NT2/D1 (cell line): ENCODE results near the gene INPP5B.
"Not testable (repeated sequence)": the region's sequence is repeated elsewhere in the genome, so short reads cannot be mapped to it uniquely, and the experiment has no call there.

Experiments used
- DNase-seq: peaks from one replicate; pipeline ENCODE4 v3.0.0-alpha.2; 2011; ENCODE audit warnings: low read depth, low spot score
- H3K27me3 ChIP-seq: 2 replicates; pipeline ENCODE4 v1.6.0; 2011; ENCODE audit warnings: mild to moderate bottlenecking; ENCODE audit not compliant: insufficient read length, insufficient read depth
- H3K36me3 ChIP-seq: 2 replicates; pipeline ENCODE4 v1.6.1; 2011; ENCODE audit warnings: mild to moderate bottlenecking, low read length, mixed read lengths; ENCODE audit not compliant: insufficient read depth, insufficient read length
- H3K4me1 ChIP-seq: 2 replicates; pipeline ENCODE4 v1.5.1; 2011; ENCODE audit not compliant: insufficient read depth, insufficient read length
- H3K4me3 ChIP-seq: 2 replicates; pipeline ENCODE4 v1.5.1; 2011; ENCODE audit warnings: low read depth; ENCODE audit not compliant: insufficient read length
- H3K9ac ChIP-seq: 2 replicates; pipeline ENCODE4 v1.6.0; 2011; ENCODE audit warnings: low read depth; ENCODE audit not compliant: insufficient read length
- H3K9me3 ChIP-seq: 2 replicates; pipeline ENCODE4 v1.5.1; 2011; ENCODE audit warnings: mild to moderate bottlenecking, low read length; ENCODE audit not compliant: insufficient read depth
- SUZ12 ChIP-seq: IDR thresholded peaks from 2 replicates; pipeline ENCODE4 v1.6.1; 2011; ENCODE audit not compliant: insufficient read length, insufficient read depth; ENCODE audit errors: extremely low read depth
- YY1 ChIP-seq: IDR thresholded peaks from 2 replicates; pipeline ENCODE4 v1.6.1; 2011; ENCODE audit not compliant: insufficient read length, insufficient read depth
- ZNF274 ChIP-seq: IDR thresholded peaks from 2 replicates; pipeline ENCODE4 v1.6.1; 2011; ENCODE audit warnings: mild to moderate bottlenecking, low read depth, low read length

Gene INPP5B

GRCh38 chr1:37946703-37947360 lies at the start of gene INPP5B:
Gene INPP5B, minus strand, starts transcription at chr1:37947053. Its CDS starts 745 bp downstream, at chr1:37946308.
- TF ChIP-seq YY1 (peak; percentile 60), ZNF274 (no peak), SUZ12 (no peak)
- peak; percentile 94 for DNase-seq
- Histone ChIP-seq H3K4me1 (peaks cover 18% of the 10 kb centered on the region), H3K9ac (peak within 1 kb of the TSS; percentile 83), H3K4me3 (peak within 1 kb of the TSS; percentile 74), H3K27me3 (no peaks in the 10 kb centered on the region), H3K36me3 (peaks cover 7% of the 10 kb centered on the region), H3K9me3 (no peaks in the 10 kb centered on the region)

- Histone ChIP-seq H3K4me3 (no peak overlapping the region), H3K4me1 (peaks cover 23% of the 10 kb centered on the region), H3K9ac (no peak overlapping the region), H3K27me3 (no peaks in the 10 kb centered on the region), H3K36me3 (peaks cover 54% of the 10 kb centered on the region), H3K9me3 (no peaks in the 10 kb centered on the region)
- no peak for TF ChIP-seq YY1
- TF ChIP-seq SUZ12 = no peak
- no peak for TF ChIP-seq ZNF274
- DNase-seq = no peak
Measured at GRCh38 chr1:37995751-37996345, 49.0 kb upstream of the INPP5B start.

- Histone ChIP-seq H3K27me3 (no peaks in the 10 kb centered on the region), H3K4me3 (no peak overlapping the region), H3K4me1 (peaks cover 16% of the 10 kb centered on the region), H3K9me3 (no peaks in the 10 kb centered on the region), H3K9ac (no peak overlapping the region), H3K36me3 (peaks cover 52% of the 10 kb centered on the region)
- DNase-seq = no peak
- TF ChIP-seq SUZ12 (no peak), ZNF274 (no peak), YY1 (no peak)
Measured at GRCh38 chr1:37994886-37995566, 48.2 kb upstream of the INPP5B start.

- Histone ChIP-seq H3K27me3 (no peaks in the 10 kb centered on the region), H3K36me3 (peaks cover 45% of the 10 kb centered on the region), H3K9ac (peak overlapping the region; percentile 99), H3K4me1 (no peaks in the 10 kb centered on the region), H3K9me3 (no peaks in the 10 kb centered on the region), H3K4me3 (peak overlapping the region; percentile 99)
- TF ChIP-seq YY1 = no peak
- no peak for TF ChIP-seq SUZ12
- no peak for TF ChIP-seq ZNF274
- DNase-seq = no peak
Measured at GRCh38 chr1:37989361-37989930, 42.6 kb upstream of the INPP5B start.

GRCh38 chr1:37987679-37988078 lies 40.8 kb upstream of the INPP5B start:
- Histone ChIP-seq H3K9ac (no peak overlapping the region), H3K4me1 (no peaks in the 10 kb centered on the region), H3K4me3 (no peak overlapping the region), H3K36me3 (peaks cover 56% of the 10 kb centered on the region), H3K9me3 (no peaks in the 10 kb centered on the region), H3K27me3 (no peaks in the 10 kb centered on the region)
- DNase-seq = no peak
- TF ChIP-seq ZNF274 (no peak), SUZ12 (no peak), YY1 (no peak)

GRCh38 chr1:37983546-37983945 lies 36.7 kb upstream of the INPP5B start:
- peaks cover 94% of the 10 kb centered on the region for H3K36me3 ChIP-seq

GRCh38 chr1:37978541-37978940 lies 31.7 kb upstream of the INPP5B start:
- no peak overlapping the region for H3K9ac ChIP-seq
- no peak for DNase-seq
- H3K36me3 ChIP-seq = peaks cover 94% of the 10 kb centered on the region
- H3K4me3 ChIP-seq = no peak overlapping the region
- no peak for TF ChIP-seq ZNF274
- TF ChIP-seq YY1 = no peak
- no peak for TF ChIP-seq SUZ12
- no peaks in the 10 kb centered on the region for H3K9me3 ChIP-seq
- no peaks in the 10 kb centered on the region for H3K4me1 ChIP-seq
- H3K27me3 ChIP-seq = no peaks in the 10 kb centered on the region

More at GRCh38 chr1:37983546-37983945, 36.7 kb upstream of the INPP5B start:
- H3K4me3 ChIP-seq = no peak overlapping the region
- H3K4me1 ChIP-seq = no peaks in the 10 kb centered on the region
- DNase-seq = no peak
- TF ChIP-seq SUZ12 (no peak), ZNF274 (no peak), YY1 (no peak)
- H3K27me3 ChIP-seq = no peaks in the 10 kb centered on the region
- no peaks in the 10 kb centered on the region for H3K9me3 ChIP-seq
- no peak overlapping the region for H3K9ac ChIP-seq

- H3K9me3 ChIP-seq, H3K4me1 ChIP-seq, H3K4me3 ChIP-seq, H3K9ac ChIP-seq, H3K27me3 ChIP-seq: not testable (repeated sequence)
- H3K36me3 ChIP-seq = peaks cover 69% of the 10 kb centered on the region
- DNase-seq = peak; percentile 61
Measured at GRCh38 chr1:37975083-37975482, 28.2 kb upstream of the INPP5B start.
